PC-3 (cell line): ENCODE data around the gene ARHGEF7. TPM values are rescaled to one million over a fixed set of nuclear protein-coding genes. Genes with fewer than 3 reads are reported as not detected.

Source experiments
- ATAC-seq: fragments of 200-7000 bp; cut with Tn5 transposase; 2 replicates; pipeline ENCODE4 v1.9.1; 2020; ENCODE audit warnings: mild to moderate bottlenecking, moderate library complexity
- BruUV-seq: library from RNA; stranded (reverse); fragments of 400-500 nt; replicated peaks from 2 replicates; lab custom pipeline; 2021; lab: Mats Ljungman, UMichigan
- CTCF ChIA-PET: fragments of 300-600 bp; sonication (Branson Sonifier 250); formaldehyde crosslinking; loops from one replicate; lab custom pipeline; 2022; ENCODE audit warnings: antibody characterized with exemption; lab: Charles Lee
- POLR2A ChIA-PET: fragments of 300-600 bp; sonication (Branson Sonifier 250); formaldehyde crosslinking; loops from one replicate; lab custom pipeline; 2022; ENCODE audit warnings: antibody characterized with exemption; ENCODE audit not compliant: unreplicated experiment; lab: Charles Lee
- DNase-seq: peaks from one replicate; pipeline ENCODE4 v3.0.0-alpha.2; 2015
- H2AFZ ChIP-seq: fragments of 300-600 bp; sonication (generic); 2 replicates; pipeline ENCODE4 v1.6.0; 2016; ENCODE audit warnings: antibody characterized with exemption, low read length
- H3F3A ChIP-seq: fragments of 300-600 bp; sonication (generic); one replicate; pipeline ENCODE4 v1.6.0; 2017; ENCODE audit warnings: antibody characterized with exemption, low read length, control low read depth, mild to moderate bottlenecking; ENCODE audit not compliant: unreplicated experiment
- H3K27ac ChIP-seq: fragments of 300-600 bp; sonication (generic); 2 replicates; pipeline ENCODE4 v1.5.1; 2016; ENCODE audit warnings: mild to moderate bottlenecking, low read length
- H3K27me3 ChIP-seq: fragments of 300-600 bp; sonication (generic); 2 replicates; pipeline ENCODE4 v1.6.1; 2016; ENCODE audit warnings: low read length, mixed read lengths
- H3K36me3 ChIP-seq: fragments of 300-600 bp; sonication (generic); 2 replicates; pipeline ENCODE4 v1.6.1; 2016; ENCODE audit warnings: low read depth, mixed run types, low read length, mixed read lengths
- H3K4me1 ChIP-seq: fragments of 300-600 bp; sonication (generic); 2 replicates; pipeline ENCODE4 v1.5.1; 2016; ENCODE audit warnings: low read length; ENCODE audit not compliant: insufficient read depth
- H3K4me2 ChIP-seq: fragments of 300-600 bp; sonication (generic); 2 replicates; pipeline ENCODE4 v1.6.0; 2016; ENCODE audit warnings: low read length
- H3K4me3 ChIP-seq: fragments of 300-600 bp; sonication (generic); 2 replicates; pipeline ENCODE4 v1.5.1; 2016; ENCODE audit warnings: mild to moderate bottlenecking, low read length, mixed read lengths
- H3K79me2 ChIP-seq: fragments of 300-600 bp; sonication (generic); 2 replicates; pipeline ENCODE4 v1.6.1; 2017; ENCODE audit warnings: low read length, mixed read lengths
- H3K9ac ChIP-seq: fragments of 300-600 bp; sonication (generic); 2 replicates; pipeline ENCODE4 v1.6.0; 2016; ENCODE audit warnings: mild to moderate bottlenecking, low read length
- H3K9me2 ChIP-seq: fragments of 300-600 bp; sonication (generic); replicated peaks from 2 replicates; pipeline ENCODE4 v1.6.1; 2016; ENCODE audit warnings: mixed run types, low read length, mixed read lengths
- H3K9me3 ChIP-seq: fragments of 300-600 bp; sonication (generic); 2 replicates; pipeline ENCODE4 v1.6.1; 2016; ENCODE audit warnings: low read length, mixed read lengths
- H4K20me1 ChIP-seq: fragments of 300-600 bp; sonication (generic); 2 replicates; pipeline ENCODE4 v1.6.1; 2016; ENCODE audit warnings: low read length, mixed read lengths
- CTCF ChIP-seq: fragments of 300-600 bp; sonication (generic); conservative IDR thresholded peaks from 2 replicates; pipeline ENCODE4 v1.5.1; 2017; ENCODE audit warnings: antibody characterized with exemption, low read depth, mild to moderate bottlenecking, low read length
- EZH2 ChIP-seq: fragments of 300-600 bp; sonication (generic); IDR thresholded peaks from one replicate; pipeline ENCODE4 v1.6.1; 2017; ENCODE audit warnings: antibody characterized with exemption, mild to moderate bottlenecking, low read length; ENCODE audit not compliant: unreplicated experiment
- EZH2phosphoT487 ChIP-seq: fragments of 300-600 bp; sonication (generic); IDR thresholded peaks from 2 replicates; pipeline ENCODE4 v1.6.1; 2018; ENCODE audit warnings: mild to moderate bottlenecking, antibody characterized with exemption, low read length, borderline replicate concordance
- intact Hi-C: fragments of 100-400 bp; cut with micrococcal nuclease; formaldehyde crosslinking; loops from 2 replicates; pipeline ENCODE4 v1.9.0; 2023
- total RNA-seq: library from RNA; depleted of rRNA; stranded (reverse); fragments of >200 nt; gene quantifications from 2 replicates; pipeline ENCODE4 v1.2.3, GENCODE V29; 2014

The ARHGEF7 gene
- total RNA-seq, 1 experiment from 2014 or later, result 14.7 TPM

- Histone ChIP-seq H3K27ac (no peak overlapping the region), H3K4me1 (no peaks in the 10 kb centered on the region), H3K9ac (no peak overlapping the region), H3K79me2 (no peaks in the 10 kb centered on the region), H3K9me2 (no peaks in the 10 kb centered on the region), H3F3A (no peaks in the 10 kb centered on the region), H2AFZ (no peak overlapping the region), H4K20me1 (no peaks in the 10 kb centered on the region), H3K27me3 (peaks cover 70% of the 10 kb centered on the region), H3K9me3 (no peaks in the 10 kb centered on the region), H3K4me2 (no peak overlapping the region), H3K36me3 (no peaks in the 10 kb centered on the region), H3K4me3 (no peak overlapping the region)
- intact Hi-C loops, result no loop called here
- ChIA-PET POLR2A (no interaction called here), CTCF (no interaction called here)
- no peak for TF ChIP-seq EZH2phosphoT487
- no peak for TF ChIP-seq CTCF
- TF ChIP-seq EZH2, result no peak
- ATAC-seq, result no peak
- DNase-seq, result no peak
- BruUV-seq, result no TSS peak
Observed at GRCh38 chr13:111110054-111110453, 5.1 kb upstream of the ARHGEF7 start.

- Histone ChIP-seq H3K4me2 (no peak overlapping the region), H3K4me1 (peaks cover 3% of the 10 kb centered on the region; the same call in 1 of the 2 replicates), H3K27ac (no peak overlapping the region), H3F3A (no peaks in the 10 kb centered on the region), H3K27me3 (peaks cover 72% of the 10 kb centered on the region), H3K9me2 (no peaks in the 10 kb centered on the region), H3K9ac (no peak overlapping the region), H2AFZ (no peak overlapping the region), H3K4me3 (no peak overlapping the region), H3K79me2 (no peaks in the 10 kb centered on the region), H3K36me3 (no peaks in the 10 kb centered on the region), H4K20me1 (no peaks in the 10 kb centered on the region), H3K9me3 (no peaks in the 10 kb centered on the region)
- TF ChIP-seq EZH2, result no peak
- no peak for TF ChIP-seq EZH2phosphoT487
- TF ChIP-seq CTCF, result no peak
- ChIA-PET CTCF (no interaction called here), POLR2A (no interaction called here)
- DNase-seq, result no peak
- no TSS peak for BruUV-seq
- no peak for ATAC-seq
- intact Hi-C loops, result no loop called here
Observed at GRCh38 chr13:111111376-111111937, 3.7 kb upstream of the ARHGEF7 start.

- H4K20me1 ChIP-seq, result no peaks in the 10 kb centered on the region
- H3K9ac ChIP-seq, result no peak overlapping the region
- H3K27ac ChIP-seq, result no peak overlapping the region
- peaks cover 3% of the 10 kb centered on the region; the same call in 1 of the 2 replicates for H3K4me1 ChIP-seq
- ChIA-PET CTCF (no interaction called here), POLR2A (no interaction called here)
- H3K27me3 ChIP-seq, result peaks cover 79% of the 10 kb centered on the region
- H3K79me2 ChIP-seq, result no peaks in the 10 kb centered on the region
- H3K4me2 ChIP-seq, result no peak overlapping the region
- H3K9me2 ChIP-seq, result no peaks in the 10 kb centered on the region
- no TSS peak for BruUV-seq
- H3K4me3 ChIP-seq, result no peak overlapping the region
- no peaks in the 10 kb centered on the region for H3F3A ChIP-seq
- H2AFZ ChIP-seq, result no peak overlapping the region
- no peak for TF ChIP-seq EZH2phosphoT487
- TF ChIP-seq CTCF, result no peak
- TF ChIP-seq EZH2, result no peak
- ATAC-seq (no peak), DNase-seq (no peak)
- H3K9me3 ChIP-seq, result no peaks in the 10 kb centered on the region
- no peaks in the 10 kb centered on the region for H3K36me3 ChIP-seq
- intact Hi-C loops, result no loop called here
Observed at GRCh38 chr13:111112196-111112595, 2.9 kb upstream of the ARHGEF7 start.
